Liver (tissue), 3 donors: ENCODE data around the gene SSRP1.

ENCODE experiments used
- EGR1 ChIP-seq, 2 donors: IDR thresholded peaks; 2 replicates each; pipeline ENCODE4 v1.6.1; 2016 to 2018; ENCODE audit warnings: antibody characterized with exemption in 2 of 2, low read depth in 2 of 2
- GABPA ChIP-seq, 2 donors: IDR thresholded peaks in 1 of 2; conservative IDR thresholded peaks in 1 of 2; 2 replicates each; pipeline ENCODE4 v1.6.1; 2016; ENCODE audit warnings: antibody characterized with exemption in 2 of 2, mild to moderate bottlenecking in 1 of 2, moderate library complexity in 1 of 2
- HNF4G ChIP-seq: IDR thresholded peaks from 2 replicates; pipeline ENCODE4 v1.6.1; 2016; ENCODE audit warnings: antibody characterized with exemption
- RXRA ChIP-seq, 2 donors: IDR thresholded peaks; 2 replicates each; pipeline ENCODE4 v1.6.1; 2017 to 2018; ENCODE audit warnings: antibody characterized with exemption in 2 of 2, mild to moderate bottlenecking in 1 of 2
- SP1 ChIP-seq: IDR thresholded peaks from 2 replicates; pipeline ENCODE4 v1.6.1; 2018; ENCODE audit warnings: antibody characterized with exemption, mild to moderate bottlenecking
- TAF1 ChIP-seq: conservative IDR thresholded peaks from 2 replicates; pipeline ENCODE4 v1.6.1; 2016; ENCODE audit warnings: antibody characterized with exemption, mild to moderate bottlenecking
- YY1 ChIP-seq: IDR thresholded peaks from 2 replicates; pipeline ENCODE4 v1.6.1; 2016; ENCODE audit warnings: antibody characterized with exemption, mild to moderate bottlenecking
- TF ChIP-seq, protein P1 (sequence below): IDR thresholded peaks from 2 replicates; pipeline ENCODE4 v1.6.1; 2016; ENCODE audit warnings: antibody characterized with exemption, mild to moderate bottlenecking
- TF ChIP-seq, protein P2 (sequence below): fragments of 150-350 bp; IDR thresholded peaks from 2 replicates; pipeline ENCODE4 v1.5.1; 2017; ENCODE audit warnings: improper control_type of control experiment, low read depth, low read length; ENCODE audit not compliant: missing input control
- TF ChIP-seq, protein P3 (sequence below): IDR thresholded peaks from 2 replicates; pipeline ENCODE4 v1.6.1; 2016; ENCODE audit warnings: antibody characterized with exemption
- TF ChIP-seq, protein P4 (sequence below): IDR thresholded peaks from 2 replicates; pipeline ENCODE4 v1.6.1; 2016; ENCODE audit warnings: antibody characterized with exemption
- TF ChIP-seq, protein P5 (sequence below): IDR thresholded peaks from 2 replicates; pipeline ENCODE4 v1.6.1; 2016; ENCODE audit warnings: antibody characterized with exemption
- donor health status: healthy.
- donor health status: healthy.

DNA sequence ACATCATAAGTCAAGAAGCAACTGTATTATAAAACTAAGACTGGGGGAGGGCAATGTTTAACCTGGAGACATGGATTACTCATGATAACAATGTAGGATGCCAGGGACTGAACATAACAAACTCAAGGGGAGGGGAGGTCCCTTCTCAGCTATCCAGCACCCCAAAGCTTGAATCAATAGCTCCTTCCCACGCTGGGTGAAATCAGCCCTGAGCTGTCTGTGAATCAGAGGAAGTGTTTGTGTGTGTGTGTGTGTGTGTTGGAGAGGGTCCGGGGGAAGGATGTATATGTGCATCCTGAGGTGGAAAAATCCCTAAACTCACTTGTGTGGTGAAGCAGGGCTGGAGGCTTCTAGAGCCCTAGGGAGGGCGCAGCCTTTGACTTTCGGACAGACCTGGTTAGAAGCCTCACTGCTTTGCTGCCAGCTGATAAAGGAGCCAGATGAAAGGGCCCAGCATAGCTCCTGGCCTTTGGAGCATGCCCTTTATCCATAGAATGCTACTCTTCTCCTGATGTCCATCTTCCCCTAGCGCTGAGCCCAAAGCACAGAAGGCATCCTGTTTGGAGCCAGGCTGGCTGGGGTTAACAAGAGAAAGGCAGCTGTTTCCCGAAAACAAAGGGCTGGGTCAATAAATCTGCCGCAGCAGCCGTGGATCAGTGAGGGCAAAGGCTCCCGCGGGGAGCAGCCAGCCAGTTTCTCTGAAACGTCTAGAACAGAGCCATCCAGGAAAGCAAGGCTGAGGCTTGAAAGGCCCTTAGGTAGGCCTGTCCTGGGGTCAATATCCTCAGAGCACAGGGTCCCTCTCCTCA, 46.7 kb downstream of the SSRP1 start:
- TF ChIP-seq, protein P1, sequence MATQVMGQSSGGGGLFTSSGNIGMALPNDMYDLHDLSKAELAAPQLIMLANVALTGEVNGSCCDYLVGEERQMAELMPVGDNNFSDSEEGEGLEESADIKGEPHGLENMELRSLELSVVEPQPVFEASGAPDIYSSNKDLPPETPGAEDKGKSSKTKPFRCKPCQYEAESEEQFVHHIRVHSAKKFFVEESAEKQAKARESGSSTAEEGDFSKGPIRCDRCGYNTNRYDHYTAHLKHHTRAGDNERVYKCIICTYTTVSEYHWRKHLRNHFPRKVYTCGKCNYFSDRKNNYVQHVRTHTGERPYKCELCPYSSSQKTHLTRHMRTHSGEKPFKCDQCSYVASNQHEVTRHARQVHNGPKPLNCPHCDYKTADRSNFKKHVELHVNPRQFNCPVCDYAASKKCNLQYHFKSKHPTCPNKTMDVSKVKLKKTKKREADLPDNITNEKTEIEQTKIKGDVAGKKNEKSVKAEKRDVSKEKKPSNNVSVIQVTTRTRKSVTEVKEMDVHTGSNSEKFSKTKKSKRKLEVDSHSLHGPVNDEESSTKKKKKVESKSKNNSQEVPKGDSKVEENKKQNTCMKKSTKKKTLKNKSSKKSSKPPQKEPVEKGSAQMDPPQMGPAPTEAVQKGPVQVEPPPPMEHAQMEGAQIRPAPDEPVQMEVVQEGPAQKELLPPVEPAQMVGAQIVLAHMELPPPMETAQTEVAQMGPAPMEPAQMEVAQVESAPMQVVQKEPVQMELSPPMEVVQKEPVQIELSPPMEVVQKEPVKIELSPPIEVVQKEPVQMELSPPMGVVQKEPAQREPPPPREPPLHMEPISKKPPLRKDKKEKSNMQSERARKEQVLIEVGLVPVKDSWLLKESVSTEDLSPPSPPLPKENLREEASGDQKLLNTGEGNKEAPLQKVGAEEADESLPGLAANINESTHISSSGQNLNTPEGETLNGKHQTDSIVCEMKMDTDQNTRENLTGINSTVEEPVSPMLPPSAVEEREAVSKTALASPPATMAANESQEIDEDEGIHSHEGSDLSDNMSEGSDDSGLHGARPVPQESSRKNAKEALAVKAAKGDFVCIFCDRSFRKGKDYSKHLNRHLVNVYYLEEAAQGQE = peak; percentile 46
- TF ChIP-seq RXRA (IDR thresholded peaks at IDR 0.05) (peak; percentile 25 to 70), TAF1 (no peak), YY1 (peak; percentile 92), EGR1 (IDR thresholded peaks at IDR 0.05; ENCODE audit: low read depth in 2 of 2) (no peak), SP1 (peak; percentile 71), GABPA (IDR thresholded peaks at IDR 0.05 in 1 of 2, conservative IDR thresholded peaks at IDR 0.05 in 1 of 2) (no peak), HNF4G (no peak)
- TF ChIP-seq, protein P2, sequence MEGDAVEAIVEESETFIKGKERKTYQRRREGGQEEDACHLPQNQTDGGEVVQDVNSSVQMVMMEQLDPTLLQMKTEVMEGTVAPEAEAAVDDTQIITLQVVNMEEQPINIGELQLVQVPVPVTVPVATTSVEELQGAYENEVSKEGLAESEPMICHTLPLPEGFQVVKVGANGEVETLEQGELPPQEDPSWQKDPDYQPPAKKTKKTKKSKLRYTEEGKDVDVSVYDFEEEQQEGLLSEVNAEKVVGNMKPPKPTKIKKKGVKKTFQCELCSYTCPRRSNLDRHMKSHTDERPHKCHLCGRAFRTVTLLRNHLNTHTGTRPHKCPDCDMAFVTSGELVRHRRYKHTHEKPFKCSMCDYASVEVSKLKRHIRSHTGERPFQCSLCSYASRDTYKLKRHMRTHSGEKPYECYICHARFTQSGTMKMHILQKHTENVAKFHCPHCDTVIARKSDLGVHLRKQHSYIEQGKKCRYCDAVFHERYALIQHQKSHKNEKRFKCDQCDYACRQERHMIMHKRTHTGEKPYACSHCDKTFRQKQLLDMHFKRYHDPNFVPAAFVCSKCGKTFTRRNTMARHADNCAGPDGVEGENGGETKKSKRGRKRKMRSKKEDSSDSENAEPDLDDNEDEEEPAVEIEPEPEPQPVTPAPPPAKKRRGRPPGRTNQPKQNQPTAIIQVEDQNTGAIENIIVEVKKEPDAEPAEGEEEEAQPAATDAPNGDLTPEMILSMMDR = no peak
- TF ChIP-seq, protein P3, sequence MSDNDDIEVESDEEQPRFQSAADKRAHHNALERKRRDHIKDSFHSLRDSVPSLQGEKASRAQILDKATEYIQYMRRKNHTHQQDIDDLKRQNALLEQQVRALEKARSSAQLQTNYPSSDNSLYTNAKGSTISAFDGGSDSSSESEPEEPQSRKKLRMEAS = peak; percentile 40
- TF ChIP-seq, protein P4, sequence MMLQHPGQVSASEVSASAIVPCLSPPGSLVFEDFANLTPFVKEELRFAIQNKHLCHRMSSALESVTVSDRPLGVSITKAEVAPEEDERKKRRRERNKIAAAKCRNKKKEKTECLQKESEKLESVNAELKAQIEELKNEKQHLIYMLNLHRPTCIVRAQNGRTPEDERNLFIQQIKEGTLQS = no peak
- TF ChIP-seq, protein P5, sequence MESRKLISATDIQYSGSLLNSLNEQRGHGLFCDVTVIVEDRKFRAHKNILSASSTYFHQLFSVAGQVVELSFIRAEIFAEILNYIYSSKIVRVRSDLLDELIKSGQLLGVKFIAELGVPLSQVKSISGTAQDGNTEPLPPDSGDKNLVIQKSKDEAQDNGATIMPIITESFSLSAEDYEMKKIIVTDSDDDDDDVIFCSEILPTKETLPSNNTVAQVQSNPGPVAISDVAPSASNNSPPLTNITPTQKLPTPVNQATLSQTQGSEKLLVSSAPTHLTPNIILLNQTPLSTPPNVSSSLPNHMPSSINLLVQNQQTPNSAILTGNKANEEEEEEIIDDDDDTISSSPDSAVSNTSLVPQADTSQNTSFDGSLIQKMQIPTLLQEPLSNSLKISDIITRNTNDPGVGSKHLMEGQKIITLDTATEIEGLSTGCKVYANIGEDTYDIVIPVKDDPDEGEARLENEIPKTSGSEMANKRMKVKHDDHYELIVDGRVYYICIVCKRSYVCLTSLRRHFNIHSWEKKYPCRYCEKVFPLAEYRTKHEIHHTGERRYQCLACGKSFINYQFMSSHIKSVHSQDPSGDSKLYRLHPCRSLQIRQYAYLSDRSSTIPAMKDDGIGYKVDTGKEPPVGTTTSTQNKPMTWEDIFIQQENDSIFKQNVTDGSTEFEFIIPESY = peak; percentile 15
